Heart right ventricle (tissue), 16 donors: ENCODE results near the gene SLC5A1. TPM values are rescaled to one million over a fixed set of nuclear protein-coding genes. Genes with fewer than 3 reads are reported as not detected.
A peak's percentile ranks its signal among the peaks of the same experiment; 100 is the strongest.
"Not testable (repeated sequence)": the region's sequence is repeated elsewhere in the genome, so short reads cannot be mapped to it uniquely, and the experiment has no call there.

Experiments used
- ATAC-seq, 8 donors: fragments of 200-7000 bp; cut with Tn5 transposase; one replicate each; pipeline ENCODE4 v1.9.1; 2020; ENCODE audit warnings: mild to moderate bottlenecking in 8 of 8, moderate library complexity in 8 of 8, moderate number of reproducible peaks in 1 of 8
- DNase-seq, 2 donors: peaks; one replicate each; pipeline ENCODE4 v3.0.0-alpha.2; 2020
- H3K27ac ChIP-seq, 10 donors: fragments of 200-600 bp; sonication (generic) in 2 of 10; one replicate each; pipeline versions ENCODE4 v1.5.0 to v1.8.0; 2020 to 2022; ENCODE audit warnings: mild to moderate bottlenecking in 3 of 10
- H3K27me3 ChIP-seq, 7 donors: fragments of 200-600 bp; one replicate each; pipeline ENCODE4 v1.8.0; 2021 to 2022; ENCODE audit warnings: mild to moderate bottlenecking in 2 of 7
- H3K36me3 ChIP-seq, 9 donors: fragments of 200-600 bp; sonication (generic) in 1 of 9; one replicate each; pipeline versions ENCODE4 v1.5.0 to v1.8.0; 2020 to 2022; ENCODE audit warnings: mild to moderate bottlenecking in 2 of 9
- H3K4me1 ChIP-seq, 9 donors: fragments of 200-600 bp; sonication (generic) in 1 of 9; one replicate each; pipeline versions ENCODE4 v1.5.0 to v1.8.0; 2020 to 2022; ENCODE audit warnings: mild to moderate bottlenecking in 4 of 9
- H3K4me3 ChIP-seq, 10 donors: fragments of 200-600 bp; sonication (generic) in 2 of 10; one replicate each; pipeline versions ENCODE4 v1.5.0 to v1.8.0; 2020 to 2022; ENCODE audit warnings: mild to moderate bottlenecking in 7 of 10, moderate library complexity in 2 of 10
- H3K9me3 ChIP-seq, 11 donors: fragments of 200-600 bp in 10 of 11; sonication (generic) in 2 of 11; one replicate each; pipeline versions ENCODE4 v1.5.0 to v1.8.0; 2013 to 2022; ENCODE audit warnings: mild to moderate bottlenecking in 2 of 11, control low read depth in 1 of 11, moderate library complexity in 1 of 11
- CTCF ChIP-seq, 9 donors: fragments of 200-600 bp; sonication (generic) in 2 of 9; IDR thresholded peaks; one replicate each; pipeline versions ENCODE4 v1.5.0 to v1.8.0; 2021 to 2022; ENCODE audit warnings: antibody characterized with exemption in 9 of 9, mild to moderate bottlenecking in 5 of 9, moderate library complexity in 1 of 9
- WGBS, 2 donors: extraction: QIAGEN DNeasy Blood & Tissue Kit; methylation state at CpG; one replicate each; pipeline ENCODE4 v1.1.7; 2013; ENCODE audit warnings: inconsistent platforms in 1 of 2; 5-methylcytosine and 5-hydroxymethylcytosine counted together
- intact Hi-C, 10 donors: fragments of 100-400 bp; cut with DNase I; formaldehyde crosslinking; loops; one replicate each; pipeline versions ENCODE4 v1.11.1 to v1.14.2; 2022
- polyA plus RNA-seq, 2 donors: library from polyadenylated mRNA; stranded (reverse); fragments of 200-250 nt; gene quantifications; one replicate each; pipeline ENCODE4 v1.2.3, GENCODE V29; 2013
- total RNA-seq, 10 donors: library from RNA; stranded (reverse); fragmentation: NEBNext Ultra II Directional in 3 of 10; extraction: Animal tissue kit (Norgen Biotek cat#: 25700) in 3 of 10; gene quantifications; one replicate each; pipeline versions ENCODE4 v1.2.1 to v1.2.4, GENCODE V29; 2021 to 2023
- donor health status: Arrhythmogenic right ventricular cardiomyopathy.
- donor health status: ischemic (EF 13 %, LVEDD 7.1; RV severe dilation, severe dysfunction).
- donor health status: healthy with polysubstance abuse.
- donor health status: DM: no; HTN: yes; CAD: no.
- donor health status: DM: no; HTN: no; CAD: no.
- donor health status: ischemic (EF 25% LVEDD 6.9; RV normal size, moderate dysfunction).
- donor health status: ischemic (EF 25% LVEDD 5.7; RV mildly dilated, moderate dysfunction).
- donor health status: healthy.
- donor health status: DM: yes; HTN: yes; CAD: no.
- donor health status: Ischemic cardiomyopathy.
- donor health status: ischemic (EF 35%, LVEDD 5.7; RV mildly dilated, moderate dysfunction).
- donor health status: nonischemic (EF 11% LVEDD 7.7; RV severe dilation, severe dysfunction).
- donor health status: DM: yes; HTN: yes; CAD: no.
- donor health status: PGD.
- donor health status: ischemic (EF 29% LVEDD 5.4; RV normal size, mild dysfunction).
- donor health status: nonischemic (EF 23%, LVEDD 6.1; RV moderate dilation, normal function).

The SLC5A1 gene
- total and polyA plus RNA-seq, 12 donors: 12.2 to 186 (median 87.9) TPM

- Histone ChIP-seq H3K27ac (no peak overlapping the region), H3K27me3 (peaks cover 0 to 1% (median 0%) of the 10 kb centered on the region in 7 donors), H3K9me3 (peaks cover 0 to 7% (median 0%) of the 10 kb centered on the region in 11 donors), H3K4me1 (peaks cover 0 to 26% (median 0%) of the 10 kb centered on the region in 9 donors), H3K4me3 (no peak overlapping the region), H3K36me3 (no peaks in the 10 kb centered on the region)
- ATAC-seq (no peak), DNase-seq (no peak)
- intact Hi-C loops: loop anchor here in 1 of 10 donors (10.0 kb wide), 1 partner anchor 332 kb away; the partner anchor contains the start of gene FBXO7
- TF ChIP-seq CTCF (IDR thresholded peaks at IDR 0.05): no peak
Observed at GRCh38 chr22:32142600-32142999, 99.5 kb downstream of the SLC5A1 start.

- WGBS, 2 donors: 69 to 77% methylated on average over 6 of the region's 6 CpGs
- H3K27ac ChIP-seq: no peak overlapping the region
- no peaks in the 10 kb centered on the region for H3K27me3 ChIP-seq
- peaks cover 0 to 19% (median 0%) of the 10 kb centered on the region in 9 donors for H3K4me1 ChIP-seq
- H3K9me3 ChIP-seq: peaks cover 0 to 7% (median 0%) of the 10 kb centered on the region in 11 donors
- DNase-seq (no peak), ATAC-seq (peak in 3 of 8 donors; percentile 35 to 53 (median 42))
- TF ChIP-seq CTCF (IDR thresholded peaks at IDR 0.05): no peak
- H3K4me3 ChIP-seq: no peak overlapping the region
- intact Hi-C loops: loop anchor here in 1 of 10 donors (10.0 kb wide), 1 partner anchor 330 kb away; the partner anchor contains the start of gene FBXO7
- H3K36me3 ChIP-seq: no peaks in the 10 kb centered on the region
Observed at GRCh38 chr22:32144496-32145274, 101.6 kb downstream of the SLC5A1 start.

GRCh38 chr22:32147128-32147527, 104.1 kb downstream of the SLC5A1 start:
- H3K27me3 ChIP-seq, H3K36me3 ChIP-seq, H3K27ac ChIP-seq, DNase-seq, H3K9me3 ChIP-seq, H3K4me3 ChIP-seq, ATAC-seq: not testable (repeated sequence)
- intact Hi-C loops: loop anchor here in 1 of 10 donors (10.0 kb wide), 1 partner anchor 328 kb away; the partner anchor contains the start of gene FBXO7
- WGBS, 2 donors: 88 to 89% methylated on average over 8 of the region's 8 CpGs
- peaks cover 0 to 18% (median 0%) of the 10 kb centered on the region in 9 donors for H3K4me1 ChIP-seq

DNA sequence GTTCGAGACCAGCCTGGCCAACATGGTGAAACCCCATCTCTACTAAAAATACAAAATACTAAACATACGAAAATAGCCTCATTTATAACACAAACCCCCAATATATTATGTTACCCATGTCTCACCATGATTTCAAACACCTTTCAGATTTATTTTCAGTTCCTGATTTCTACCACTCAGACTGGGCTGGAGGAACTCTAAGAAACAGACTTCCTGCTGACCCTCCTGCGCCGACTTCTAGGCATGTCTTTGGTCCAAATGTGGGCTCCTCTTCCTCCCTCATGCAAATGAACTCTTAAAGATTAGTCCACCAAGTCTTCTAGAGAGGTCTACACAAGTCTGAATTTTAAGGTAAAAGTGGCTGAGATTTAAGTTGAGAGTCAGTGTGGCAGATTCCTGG, 105.3 kb downstream of the SLC5A1 start:
- not testable (repeated sequence) for ATAC-seq, DNase-seq, H3K4me3 ChIP-seq, H3K36me3 ChIP-seq, H3K27ac ChIP-seq, H3K9me3 ChIP-seq, H3K27me3 ChIP-seq
- peaks cover 0 to 13% (median 0%) of the 10 kb centered on the region in 9 donors for H3K4me1 ChIP-seq
- 91% methylated on average over 4 of the region's 4 CpGs for WGBS, 2 donors
- intact Hi-C loops: loop anchor here in 1 of 10 donors (10.0 kb wide), 1 partner anchor 326 kb away; the partner anchor contains the start of gene FBXO7

- H3K4me1 ChIP-seq, DNase-seq, H3K36me3 ChIP-seq, H3K27me3 ChIP-seq, H3K27ac ChIP-seq, intact Hi-C loops, H3K9me3 ChIP-seq, H3K4me3 ChIP-seq, ATAC-seq: not testable (repeated sequence)
- 63 to 73% methylated on average over 7 of the region's 7 CpGs for WGBS, 2 donors
Observed at GRCh38 chr22:32150647-32151046, 107.6 kb downstream of the SLC5A1 start.

- WGBS, 2 donors: 63 to 82% methylated on average over 6 of the region's 6 CpGs
- DNase-seq, H3K27me3 ChIP-seq, H3K9me3 ChIP-seq, ATAC-seq, intact Hi-C loops, H3K27ac ChIP-seq, H3K4me1 ChIP-seq, H3K36me3 ChIP-seq, H3K4me3 ChIP-seq: not testable (repeated sequence)
Observed at GRCh38 chr22:32151641-32152040, 108.6 kb downstream of the SLC5A1 start.

DNA sequence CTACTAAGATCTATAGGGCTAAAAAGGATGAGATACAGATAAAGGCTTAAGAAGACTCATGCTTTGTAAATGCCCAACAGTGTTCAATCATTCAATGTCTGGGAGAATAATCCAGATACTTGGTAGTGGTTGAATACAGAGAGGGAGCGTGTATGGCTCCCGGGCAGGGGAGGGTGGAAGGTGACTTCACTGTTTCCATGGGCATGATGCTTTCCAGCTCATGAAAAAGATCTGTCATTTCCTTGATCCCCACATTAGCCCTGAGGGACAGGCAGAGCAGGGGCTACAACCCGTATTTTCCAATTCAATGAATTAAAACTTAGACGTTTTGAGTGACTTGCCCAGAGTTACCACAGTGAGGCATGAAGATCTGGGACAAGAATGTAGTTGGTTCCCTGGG, 111.7 kb downstream of the SLC5A1 start:
- ATAC-seq, intact Hi-C loops, H3K36me3 ChIP-seq, H3K9me3 ChIP-seq, H3K4me3 ChIP-seq, DNase-seq, H3K27ac ChIP-seq, H3K4me1 ChIP-seq: not testable (repeated sequence)
- 71 to 73% methylated on average over 4 of the region's 4 CpGs for WGBS, 2 donors
- H3K27me3 ChIP-seq: peaks cover 0 to 18% (median 6%) of the 10 kb centered on the region in 7 donors

DNA sequence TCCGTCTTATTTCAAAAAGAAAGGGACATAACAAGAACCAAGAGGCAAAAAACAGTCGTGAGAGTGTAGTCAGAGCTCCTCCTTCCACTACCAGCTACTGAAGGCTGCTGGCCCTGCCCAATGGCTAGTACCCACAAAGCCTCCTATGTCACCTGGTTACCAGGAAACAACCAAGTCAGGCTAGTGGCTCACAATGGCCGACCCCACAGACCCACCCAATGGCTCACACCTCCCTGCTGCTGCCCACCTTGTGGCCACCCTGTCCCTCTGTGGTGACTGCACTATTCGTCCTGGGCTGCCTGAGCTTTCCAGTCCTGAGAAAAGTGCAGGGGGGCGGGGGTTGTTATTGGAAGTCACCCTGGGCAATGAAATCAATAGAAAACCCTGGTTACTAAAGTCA, 114.6 kb downstream of the SLC5A1 start:
- DNase-seq, intact Hi-C loops, H3K4me1 ChIP-seq, H3K9me3 ChIP-seq, ATAC-seq, H3K36me3 ChIP-seq, H3K27ac ChIP-seq, H3K4me3 ChIP-seq: not testable (repeated sequence)
- H3K27me3 ChIP-seq: peaks cover 0 to 18% (median 6%) of the 10 kb centered on the region in 7 donors
- WGBS, 2 donors: 68 to 80% methylated on average over 4 to 5 of the region's 5 CpGs
